ENCODE data around the gene LIF. TPM values are rescaled to one million over a fixed set of nuclear protein-coding genes. Genes with fewer than 3 reads are reported as not detected.
A peak's percentile ranks its signal among the peaks of the same experiment; 100 is the strongest.

LIF gene
- total RNA-seq, 4 donors from 2014 or later: not detected

GRCh38 chr22:30195245-30196140, 51.1 kb downstream of the LIF start:
- no peak for TF ChIP-seq POLR2A (IDR thresholded peaks at IDR 0.05)
- TF ChIP-seq CTCF (IDR thresholded peaks at IDR 0.05 in 4 of 5, conservative IDR thresholded peaks at IDR 0.05 in 1 of 5): no peak
- no peak for DNase-seq
- Histone ChIP-seq H3K4me3 (no peak overlapping the region), H3K27ac (peak overlapping the region; percentile 56 to 76 (median 64)), H3K27me3 (peaks cover 0 to 23% (median 0%) of the 10 kb centered on the region in 3 donors), H3K9me3 (no peaks in the 10 kb centered on the region), H3K4me1 (peaks cover 7 to 12% of the 10 kb centered on the region in 2 donors), H3K36me3 (no peaks in the 10 kb centered on the region)
- in situ Hi-C loops (cut with MboI; ENCODE audit: low sequenced_read_pairs in 4 of 4) (no loop called here), intact Hi-C loops (cut with DNase I; ENCODE audit: low total_unique reads) (no loop called here)
- no peak for ATAC-seq

GRCh38 chr22:30193031-30193775, 53.4 kb downstream of the LIF start:
- Histone ChIP-seq H3K36me3 (no peaks in the 10 kb centered on the region), H3K4me1 (peaks cover 7 to 12% of the 10 kb centered on the region in 2 donors), H3K27me3 (peaks cover 0 to 25% (median 0%) of the 10 kb centered on the region in 3 donors), H3K27ac (no peak overlapping the region), H3K9me3 (no peaks in the 10 kb centered on the region), H3K4me3 (no peak overlapping the region)
- TF ChIP-seq CTCF (IDR thresholded peaks at IDR 0.05 in 4 of 5, conservative IDR thresholded peaks at IDR 0.05 in 1 of 5): no peak
- TF ChIP-seq POLR2A (IDR thresholded peaks at IDR 0.05): no peak
- DNase-seq (no peak), ATAC-seq (no peak)
- in situ Hi-C loops (cut with MboI; ENCODE audit: low sequenced_read_pairs in 4 of 4): no loop called here
- intact Hi-C loops (cut with DNase I; ENCODE audit: low total_unique reads): no loop called here

- in situ Hi-C loops (cut with MboI; ENCODE audit: low sequenced_read_pairs in 4 of 4) (no loop called here), intact Hi-C loops (cut with DNase I; ENCODE audit: low total_unique reads) (no loop called here)
- TF ChIP-seq POLR2A (IDR thresholded peaks at IDR 0.05) (no peak), CTCF (IDR thresholded peaks at IDR 0.05 in 4 of 5, conservative IDR thresholded peaks at IDR 0.05 in 1 of 5) (no peak)
- peaks cover 0 to 21% (median 0%) of the 10 kb centered on the region in 3 donors for H3K27me3 ChIP-seq
- no peak overlapping the region for H3K27ac ChIP-seq
- ATAC-seq (no peak), DNase-seq (no peak)
- H3K36me3 ChIP-seq: no peaks in the 10 kb centered on the region
- H3K4me3 ChIP-seq: no peak overlapping the region
- H3K4me1 ChIP-seq: peaks cover 7 to 12% of the 10 kb centered on the region in 2 donors
- no peaks in the 10 kb centered on the region for H3K9me3 ChIP-seq
Observed at GRCh38 chr22:30192427-30192826, 54.1 kb downstream of the LIF start.

- TF ChIP-seq POLR2A (IDR thresholded peaks at IDR 0.05) (no peak), CTCF (IDR thresholded peaks at IDR 0.05 in 4 of 5, conservative IDR thresholded peaks at IDR 0.05 in 1 of 5) (no peak)
- no peak for ATAC-seq
- DNase-seq: no peak
- no peak overlapping the region for H3K27ac ChIP-seq
- H3K27me3 ChIP-seq: peaks cover 0 to 21% (median 0%) of the 10 kb centered on the region in 3 donors
- H3K9me3 ChIP-seq: no peaks in the 10 kb centered on the region
- no peaks in the 10 kb centered on the region for H3K36me3 ChIP-seq
- no peak overlapping the region for H3K4me3 ChIP-seq
- in situ Hi-C loops (cut with MboI; ENCODE audit: low sequenced_read_pairs in 4 of 4): no loop called here
- H3K4me1 ChIP-seq: peaks cover 0 to 5% of the 10 kb centered on the region in 2 donors
- intact Hi-C loops (cut with DNase I; ENCODE audit: low total_unique reads): no loop called here
Observed at GRCh38 chr22:30191040-30191701, 55.4 kb downstream of the LIF start.
